Measurements from ENCODE around the gene TP53.

TP53 gene

GRCh38 chr17:7687072-7687907 lies at the start of gene TP53:
Gene TP53, minus strand, starts transcription at chr17:7687490. Its CDS starts 10,896 bp downstream, at chr17:7676594.
- DNase-seq (ENCODE audit: low spot score) (peak; percentile 82), FAIRE-seq (peak; percentile 26)

- no peak for FAIRE-seq
- no peak for DNase-seq (ENCODE audit: low spot score)
These were observed 45.8 kb upstream of the TP53 start for GRCh38 chr17:7732981-7733539.

- DNase-seq (ENCODE audit: low spot score) (no peak), FAIRE-seq (no peak)
These were observed 42.5 kb upstream of the TP53 start for GRCh38 chr17:7729816-7730215.

- FAIRE-seq (no peak), DNase-seq (ENCODE audit: low spot score) (no peak)
These were observed 40.6 kb upstream of the TP53 start for GRCh38 chr17:7727886-7728285.

GRCh38 chr17:7721612-7722011 lies 34.3 kb upstream of the TP53 start:
- FAIRE-seq: no peak
- no peak for DNase-seq (ENCODE audit: low spot score)

GRCh38 chr17:7720125-7720524 lies 32.8 kb upstream of the TP53 start:
- no peak for DNase-seq (ENCODE audit: low spot score)
- FAIRE-seq: no peak

- no peak for DNase-seq (ENCODE audit: low spot score)
- no peak for FAIRE-seq
These were observed 32.4 kb upstream of the TP53 start for GRCh38 chr17:7719661-7720060.

- DNase-seq (ENCODE audit: low spot score) (no peak), FAIRE-seq (no peak)
These were observed 30.6 kb upstream of the TP53 start for GRCh38 chr17:7717756-7718350.

GRCh38 chr17:7716901-7717755 lies 29.8 kb upstream of the TP53 start, which contains the start of gene DNAH2:
Gene DNAH2, plus strand, starts transcription at chr17:7717744. Its CDS starts 1,991 bp downstream, at chr17:7719735.
- no peak for FAIRE-seq
- peak; percentile 64 for DNase-seq (ENCODE audit: low spot score)

- DNase-seq (ENCODE audit: low spot score) (no peak), FAIRE-seq (no peak)
These were observed 28.9 kb upstream of the TP53 start for GRCh38 chr17:7715936-7716886.

GRCh38 chr17:7714721-7715594 lies 27.7 kb upstream of the TP53 start:
- FAIRE-seq: no peak
- no peak for DNase-seq (ENCODE audit: low spot score)

GRCh38 chr17:7713782-7714181 lies 26.5 kb upstream of the TP53 start:
- no peak for DNase-seq (ENCODE audit: low spot score)
- no peak for FAIRE-seq

GRCh38 chr17:7712111-7712771 lies 25.0 kb upstream of the TP53 start:
- DNase-seq (ENCODE audit: low spot score) (no peak), FAIRE-seq (no peak)

GRCh38 chr17:7711051-7711755 lies 23.9 kb upstream of the TP53 start:
- FAIRE-seq (no peak), DNase-seq (ENCODE audit: low spot score) (no peak)

- no peak for FAIRE-seq
- no peak for DNase-seq (ENCODE audit: low spot score)
These were observed 23.0 kb upstream of the TP53 start for GRCh38 chr17:7710301-7710700.

GRCh38 chr17:7709031-7709430 lies 21.7 kb upstream of the TP53 start:
- FAIRE-seq (no peak), DNase-seq (ENCODE audit: low spot score) (no peak)

- DNase-seq (ENCODE audit: low spot score) (no peak), FAIRE-seq (no peak)
These were observed 20.8 kb upstream of the TP53 start for GRCh38 chr17:7707858-7708750.
